K562 (cell line): ENCODE data around the gene RABL6. TPM values are rescaled to one million over a fixed set of nuclear protein-coding genes. Genes with fewer than 3 reads are reported as not detected.
A peak's percentile ranks its signal among the peaks of the same experiment; 100 is the strongest.

Source experiments
- ATAC-seq: fragments of 200-7000 bp; cut with Tn5 transposase; 3 replicates; pipeline ENCODE4 v1.9.1; 2020; ENCODE audit warnings: moderate library complexity
- BruUV-seq: library from RNA; stranded (reverse); fragments of 400-500 nt; replicated peaks from 2 replicates; lab custom pipeline; 2021; lab: Mats Ljungman, UMichigan
- CTCF ChIA-PET: fragments of 300-600 bp; formaldehyde crosslinking; extraction: SDS; loops from one replicate; lab custom pipeline; 2021; ENCODE audit warnings: low intra/inter-chr PET ratio; lab: Yijun Ruan, JAX
- POLR2A ChIA-PET: fragments of 300-600, 350-650 bp; sonication (Branson Sonifier 250); formaldehyde crosslinking; extraction: SDS; loops from one replicate; lab custom pipeline; 2021; ENCODE audit warnings: antibody characterized with exemption, inconsistent platforms; lab: Yijun Ruan, JAX
- DNase-seq, 4 experiments: peaks; one replicate each; pipeline versions ENCODE4 v3.0.0 to v3.0.0-alpha.2; 2011 to 2018; ENCODE audit warnings: low spot score in 3 of 4, mixed read lengths in 3 of 4; ENCODE audit errors: extremely low read depth in 1 of 4
- FAIRE-seq: peaks from 2 replicates; lab custom pipeline; 2011; peaks lifted over from hg19 to GRCh38; lab: Jason Lieb, UNC
- H2AFZ ChIP-seq: 2 replicates; pipeline ENCODE4 v1.6.0; 2011; ENCODE audit warnings: low read depth, low read length, control low read depth, inconsistent platforms
- H3K27ac ChIP-seq: fragments of 200-600 bp; 3 replicates; pipeline ENCODE4 v1.8.0; 2011; ENCODE audit warnings: low read depth, mild to moderate bottlenecking, control low read depth, inconsistent platforms, low read length, moderate library complexity, mixed read lengths; ENCODE audit errors: extremely low read depth
- H3K27me3 ChIP-seq, 2 experiments: fragments of 300-600 bp in 1 of 2; 2 replicates in 1 of 2; 3 replicates in 1 of 2; pipeline versions ENCODE4 v1.6.0 to v1.8.0; 2011; ENCODE audit warnings: inconsistent platforms in 2 of 2, low read length in 2 of 2, mild to moderate bottlenecking in 1 of 2, mixed read lengths in 1 of 2, moderate library complexity in 1 of 2; ENCODE audit not compliant: control insufficient read depth in 2 of 2, insufficient read depth in 2 of 2
- H3K36me3 ChIP-seq: fragments of 300-600 bp; 3 replicates; pipeline ENCODE4 v1.8.0; 2011; ENCODE audit warnings: mild to moderate bottlenecking, low read length, inconsistent platforms; ENCODE audit not compliant: control insufficient read depth, insufficient read depth
- H3K4me1 ChIP-seq, 2 experiments: fragments of 200-600 bp in 1 of 2; replicated peaks in 1 of 2; 2 replicates in 1 of 2; 3 replicates in 1 of 2; pipeline versions ENCODE4 v1.5.1 to v1.8.0; 2011; ENCODE audit warnings: inconsistent platforms in 2 of 2, low read length in 2 of 2, mild to moderate bottlenecking in 1 of 2, mixed read lengths in 1 of 2, moderate library complexity in 1 of 2; ENCODE audit not compliant: control insufficient read depth in 2 of 2, insufficient read depth in 2 of 2
- H3K4me2 ChIP-seq: 2 replicates; pipeline ENCODE4 v1.6.1; 2011; ENCODE audit warnings: low read length, control low read depth, inconsistent platforms, mixed read lengths; ENCODE audit not compliant: insufficient read depth
- H3K4me3 ChIP-seq: fragments of 200-600 bp; sonication (generic), shearing (Covaris generic); 2 replicates; pipeline ENCODE4 v1.5.1; 2016; ENCODE audit warnings: control low read depth, inconsistent platforms
- H3K79me2 ChIP-seq: fragments of 200-600 bp; 3 replicates; pipeline ENCODE4 v1.8.0; 2011; ENCODE audit warnings: low read length, inconsistent platforms; ENCODE audit not compliant: control insufficient read depth, insufficient read depth
- H3K9ac ChIP-seq, 2 experiments: 2 replicates each; pipeline versions ENCODE4 v1.6.0 to v1.6.1; 2011; ENCODE audit warnings: low read depth in 2 of 2, low read length in 2 of 2, control low read depth in 1 of 2, inconsistent platforms in 1 of 2, mild to moderate bottlenecking in 1 of 2, mixed read lengths in 1 of 2; ENCODE audit not compliant: insufficient read depth in 1 of 2
- H3K9me1 ChIP-seq: one replicate; pipeline ENCODE4 v1.6.0; 2011; ENCODE audit warnings: inconsistent platforms, mild to moderate bottlenecking, low read length, moderate library complexity; ENCODE audit not compliant: control insufficient read depth, insufficient read depth
- H3K9me3 ChIP-seq: replicated peaks from 2 replicates; pipeline ENCODE4 v1.5.1; 2011; ENCODE audit warnings: low read depth, low read length, inconsistent platforms; ENCODE audit not compliant: control insufficient read depth, insufficient read depth
- H4K20me1 ChIP-seq: replicated peaks from 2 replicates; pipeline ENCODE4 v1.6.1; 2011; ENCODE audit warnings: low read length, inconsistent platforms, mixed read lengths; ENCODE audit not compliant: control insufficient read depth, insufficient read depth
- CBX3 ChIP-seq, 2 experiments: IDR thresholded peaks; 1 replicate in 1 of 2; 2 replicates in 1 of 2; pipeline ENCODE4 v1.6.1; 2012; ENCODE audit warnings: inconsistent platforms in 2 of 2, low read length in 2 of 2, borderline replicate concordance in 1 of 2, control low read depth in 1 of 2
- E2F6 ChIP-seq, 2 experiments: IDR thresholded peaks; 2 replicates each; pipeline ENCODE4 v1.6.1; 2011; ENCODE audit warnings: borderline replicate concordance in 1 of 2, control low read depth in 1 of 2, low read depth in 1 of 2, low read length in 1 of 2, mild to moderate bottlenecking in 1 of 2, mixed read lengths in 1 of 2, moderate library complexity in 1 of 2; ENCODE audit not compliant: insufficient read depth in 1 of 2, insufficient read length in 1 of 2, poor library complexity in 1 of 2, severe bottlenecking in 1 of 2; ENCODE audit errors: extremely low read depth in 1 of 2
- HNRNPL ChIP-seq: fragments of 200-400 bp; formaldehyde crosslinking; IDR thresholded peaks from 2 replicates; pipeline ENCODE4 v1.6.1; 2017; ENCODE audit warnings: low read depth, mild to moderate bottlenecking, low read length
- POLR2G ChIP-seq: fragments of 200-400 bp; formaldehyde crosslinking; IDR thresholded peaks from 2 replicates; pipeline ENCODE4 v1.6.1; 2017; ENCODE audit warnings: low read depth, mild to moderate bottlenecking, antibody characterized with exemption, low read length, moderate library complexity
- ZBTB33 ChIP-seq: sonication (generic); formaldehyde crosslinking; IDR thresholded peaks from 2 replicates; pipeline ENCODE4 v1.8.1; 2023; ENCODE audit warnings: mild to moderate bottlenecking, missing genetic modification reagents
- ZFPM2 ChIP-seq: fragments of 250-450 bp; sonication (Bioruptor Pico); IDR thresholded peaks from 2 replicates; pipeline ENCODE4 v1.5.1; 2022; ENCODE audit warnings: mild to moderate bottlenecking
- ZNF174 ChIP-seq: fragments of 250-450 bp; sonication (Bioruptor Pico); IDR thresholded peaks from 2 replicates; pipeline ENCODE4 v1.4.0; 2020; ENCODE audit warnings: mild to moderate bottlenecking
- WGBS: fragments of 100-300 bp; shearing (Covaris generic); methylation state at CpG from one replicate; pipeline ENCODE4 v1.1.6; 2016; ENCODE audit warnings: low coverage, mixed read lengths; ENCODE audit not compliant: insufficient coverage; ENCODE audit errors: missing lambda C conversion rate; 5-methylcytosine and 5-hydroxymethylcytosine counted together
- in situ Hi-C: fragments of 300-500 bp; cut with MboI; formaldehyde crosslinking; loops from 4 replicates; pipeline ENCODE4 v1.15.0; 2018; ENCODE audit warnings: inconsistent platforms, mixed read lengths
- intact Hi-C: fragments of 100-400 bp; cut with micrococcal nuclease; formaldehyde crosslinking; loops from 2 replicates; pipeline ENCODE4 v1.14.2; 2022
- polyA plus RNA-seq, 8 experiments: library from polyadenylated mRNA; depleted of rRNA in 4 of 8; stranded (reverse) in 5 of 8; unstranded in 3 of 8; fragments of >200 nt; fragmentation: Nextera tagmentation in 2 of 8; fragmentation: Illumina TruSeq in 1 of 8; extraction: Ambion mirVana in 2 of 8; extraction: Trizol in 1 of 8; gene quantifications; 2 replicates each; pipeline versions ENCODE4 v1.2.1 to v1.2.3, GENCODE V29; 2011 to 2014; ENCODE audit warnings: inconsistent platforms in 1 of 8, missing spikeins in 1 of 8
- total RNA-seq, 7 experiments: library from RNA; depleted of rRNA in 6 of 7; stranded (reverse); fragments of >200 nt in 6 of 7; fragmentation: Illumina TruSeq in 2 of 7; extraction: Trizol in 2 of 7; gene quantifications; 2 replicates each; pipeline versions ENCODE4 v1.2.1 to v1.2.3, GENCODE V29; 2011 to 2021; ENCODE audit warnings: low replicate concordance in 1 of 7
- TF ChIP-seq, protein P1 (sequence below), 2 experiments: IDR thresholded peaks in 1 of 2; conservative IDR thresholded peaks in 1 of 2; 2 replicates each; pipeline ENCODE4 v1.6.1; 2016; ENCODE audit warnings: low read depth in 2 of 2, mild to moderate bottlenecking in 1 of 2, missing compliant biosample characterization in 1 of 2, missing genetic modification characterization in 1 of 2, moderate library complexity in 1 of 2

Gene RABL6
- total and polyA plus RNA-seq, 9 of the 15 experiments (the other 6 are each of a cell fraction or from before 2014, with no cell fraction given) = 5.6 to 181 (median 84.5) TPM

DNA sequence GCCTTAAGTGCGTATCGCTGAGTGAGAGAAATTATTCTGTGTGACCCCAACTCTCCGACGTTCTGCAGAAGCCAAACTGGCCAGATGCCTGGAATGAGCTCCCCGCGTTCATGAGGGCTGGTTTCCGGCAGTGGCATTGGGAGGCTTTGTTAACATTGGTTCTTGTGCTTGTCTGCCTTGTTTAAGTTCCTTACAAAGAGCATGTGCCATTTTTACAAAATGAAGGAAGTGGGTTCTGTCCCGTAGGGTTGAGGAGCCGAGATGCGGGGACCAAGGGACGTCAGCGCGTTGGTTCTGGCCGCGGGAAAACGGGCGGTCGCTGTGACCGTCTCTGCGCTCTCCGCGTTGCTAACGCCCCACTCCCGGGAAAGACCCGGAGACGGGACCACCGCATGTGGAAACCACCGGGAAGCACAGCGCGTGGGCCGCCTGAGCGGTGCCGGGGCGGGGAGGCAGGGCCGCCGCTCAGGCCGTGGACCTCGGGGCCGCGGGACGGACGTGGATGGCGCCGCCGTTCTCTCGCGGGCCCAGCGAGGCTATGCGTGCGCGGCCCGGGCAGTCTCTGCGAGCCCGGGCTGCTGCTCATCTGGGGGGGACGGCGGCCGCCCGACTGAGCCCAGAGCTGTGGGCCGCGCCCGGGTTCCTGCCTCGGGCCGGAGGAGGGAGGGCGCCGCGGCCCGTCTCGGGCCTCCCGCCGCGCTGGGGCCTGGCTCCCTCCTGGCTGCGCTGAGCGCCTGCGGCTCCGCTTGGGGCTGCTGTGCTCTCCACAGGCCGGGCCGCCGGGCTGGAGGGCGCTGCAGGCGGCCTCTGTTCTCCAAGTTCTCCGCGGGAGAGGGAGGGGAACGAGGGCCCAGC lies 13.4 kb downstream of the RABL6 start:
- no peak overlapping the region for H3K27ac ChIP-seq
- no peak overlapping the region for H3K9ac ChIP-seq
- ATAC-seq (no peak), FAIRE-seq (peak; percentile 6), DNase-seq (peak in 2 of 4 experiments; percentile 53 to 56)
- no peak overlapping the region for H2AFZ ChIP-seq
- H3K4me2 ChIP-seq = no peak overlapping the region
- no peak overlapping the region for H3K4me3 ChIP-seq
- TF ChIP-seq CBX3 (IDR thresholded peaks at IDR 0.05; ENCODE audit: borderline replicate concordance in 1 of 2, low read length in 2 of 2) (no peak), HNRNPL (no peak), ZFPM2 (CRISPR knock-in tag) (no peak), POLR2G (peak; percentile 55), ZNF174 (CRISPR knock-in tag) (no peak), E2F6 (IDR thresholded peaks at IDR 0.05; ENCODE audit: borderline replicate concordance in 1 of 2, extremely low read depth in 1 of 2, insufficient read depth in 1 of 2, insufficient read length in 1 of 2, low read depth in 1 of 2, low read length in 1 of 2, poor library complexity in 1 of 2, severe bottlenecking in 1 of 2) (no peak), ZBTB33 (peak; percentile 87)
- TF ChIP-seq, protein P1, sequence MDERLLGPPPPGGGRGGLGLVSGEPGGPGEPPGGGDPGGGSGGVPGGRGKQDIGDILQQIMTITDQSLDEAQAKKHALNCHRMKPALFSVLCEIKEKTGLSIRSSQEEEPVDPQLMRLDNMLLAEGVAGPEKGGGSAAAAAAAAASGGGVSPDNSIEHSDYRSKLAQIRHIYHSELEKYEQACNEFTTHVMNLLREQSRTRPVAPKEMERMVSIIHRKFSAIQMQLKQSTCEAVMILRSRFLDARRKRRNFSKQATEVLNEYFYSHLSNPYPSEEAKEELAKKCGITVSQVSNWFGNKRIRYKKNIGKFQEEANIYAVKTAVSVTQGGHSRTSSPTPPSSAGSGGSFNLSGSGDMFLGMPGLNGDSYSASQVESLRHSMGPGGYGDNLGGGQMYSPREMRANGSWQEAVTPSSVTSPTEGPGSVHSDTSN (CRISPR knock-in tag; IDR thresholded peaks at IDR 0.05; ENCODE audit: low read depth) = no peak
- TF ChIP-seq, protein P1 (tag; conservative IDR thresholded peaks at IDR 0.05; ENCODE audit: low read depth) = no peak
- H3K4me1 ChIP-seq = peaks cover 0 to 25% of the 10 kb centered on the region in 2 experiments; a peak in 2 of 5 replicates
- H3K79me2 ChIP-seq = peaks cover 58% of the 10 kb centered on the region
- H3K27me3 ChIP-seq = no peaks in the 10 kb centered on the region
- in situ Hi-C loops = no loop called here
- 97% methylated on average over 21 of the region's 83 CpGs for WGBS
- H4K20me1 ChIP-seq = no peaks in the 10 kb centered on the region; the same call in 1 of the 2 replicates
- BruUV-seq = no TSS peak
- no peaks in the 10 kb centered on the region for H3K9me1 ChIP-seq
- POLR2A ChIA-PET = interaction anchor here (1.0 to 2.7 kb wide), 4 partner anchors 9 to 19 kb away, joined by 3 to 16 read pairs (median 4); no protein-coding TSS in a partner anchor
- H3K36me3 ChIP-seq = peaks cover 69% of the 10 kb centered on the region; the same call in 2 of the 3 replicates
- no peaks in the 10 kb centered on the region for H3K9me3 ChIP-seq
- intact Hi-C loops = no loop called here
- CTCF ChIA-PET = no interaction called here
